H9 (cell line): ENCODE results near the gene EEF1A2. TPM values are rescaled to one million over a fixed set of nuclear protein-coding genes. Genes with fewer than 3 reads are reported as not detected.

Experiments used
- DNase-seq: peaks from one replicate; pipeline ENCODE4 v3.0.0-alpha.2; 2017
- H2AFZ ChIP-seq: one replicate; pipeline ENCODE4 v1.6.1; 2013; ENCODE audit warnings: mild to moderate bottlenecking, low read length, control low read depth, moderate library complexity
- H2AK5ac ChIP-seq: 2 replicates; pipeline ENCODE4 v1.6.1; 2013; ENCODE audit warnings: low read length, control low read depth, mixed read lengths; ENCODE audit not compliant: insufficient read length
- H2BK120ac ChIP-seq: one replicate; pipeline ENCODE4 v1.6.1; 2013; ENCODE audit warnings: low read depth, mild to moderate bottlenecking, low read length, control low read depth, inconsistent platforms; ENCODE audit not compliant: poor library complexity, severe bottlenecking
- H2BK12ac ChIP-seq: 2 replicates; pipeline ENCODE4 v1.6.1; 2013; ENCODE audit warnings: low read length, control low read depth, mixed read lengths, low read depth; ENCODE audit not compliant: insufficient read length
- H2BK15ac ChIP-seq: 2 replicates; pipeline ENCODE4 v1.6.1; 2013; ENCODE audit warnings: low read depth, low read length, control low read depth
- H2BK20ac ChIP-seq: one replicate; pipeline ENCODE4 v1.6.1; 2013; ENCODE audit warnings: low read depth, mild to moderate bottlenecking, low read length, control low read depth, inconsistent platforms; ENCODE audit not compliant: poor library complexity, severe bottlenecking
- H2BK5ac ChIP-seq: 2 replicates; pipeline ENCODE4 v1.6.1; 2013; ENCODE audit warnings: low read length, control low read depth, mixed read lengths; ENCODE audit not compliant: insufficient read length
- H3K14ac ChIP-seq: 2 replicates; pipeline ENCODE4 v1.6.1; 2013; ENCODE audit warnings: low read length, control low read depth; ENCODE audit not compliant: insufficient read depth
- H3K18ac ChIP-seq: 2 replicates; pipeline ENCODE4 v1.6.1; 2013; ENCODE audit warnings: low read depth, mild to moderate bottlenecking, mixed read lengths, low read length, control low read depth; ENCODE audit not compliant: insufficient read length
- H3K23ac ChIP-seq: 2 replicates; pipeline ENCODE4 v1.6.1; 2013; ENCODE audit warnings: low read length, control low read depth, mixed read lengths, low read depth; ENCODE audit not compliant: insufficient read length
- H3K23me2 ChIP-seq: 2 replicates; pipeline ENCODE4 v1.6.1; 2013; ENCODE audit warnings: low read depth, mild to moderate bottlenecking, mixed read lengths, low read length, control low read depth; ENCODE audit not compliant: insufficient read length, poor library complexity, severe bottlenecking
- H3K27ac ChIP-seq: 2 replicates; pipeline ENCODE4 v1.5.1; 2013; ENCODE audit warnings: low read length, control low read depth, mixed read lengths, low read depth; ENCODE audit not compliant: insufficient read length
- H3K27me3 ChIP-seq: 2 replicates; pipeline ENCODE4 v1.6.1; 2013; ENCODE audit warnings: low read length, control low read depth, inconsistent platforms; ENCODE audit not compliant: insufficient read depth
- H3K4ac ChIP-seq: 2 replicates; pipeline ENCODE4 v1.6.1; 2013; ENCODE audit warnings: low read depth, mild to moderate bottlenecking, control low read depth, inconsistent platforms, low read length, moderate library complexity
- H3K4me1 ChIP-seq: 2 replicates; pipeline ENCODE4 v1.6.1; 2013; ENCODE audit warnings: low read length, control low read depth, inconsistent platforms; ENCODE audit not compliant: insufficient read depth
- H3K4me2 ChIP-seq: 2 replicates; pipeline ENCODE4 v1.6.1; 2013; ENCODE audit warnings: low read length, control low read depth, mixed read lengths; ENCODE audit not compliant: insufficient read length, insufficient read depth
- H3K56ac ChIP-seq: 2 replicates; pipeline ENCODE4 v1.6.1; 2013; ENCODE audit warnings: low read depth, mild to moderate bottlenecking, mixed read lengths, low read length, control low read depth; ENCODE audit not compliant: insufficient read length
- H3K79me1 ChIP-seq: 2 replicates; pipeline ENCODE4 v1.6.1; 2013; ENCODE audit warnings: low read depth, mild to moderate bottlenecking, moderate library complexity, low read length, control low read depth, inconsistent platforms; ENCODE audit not compliant: insufficient read depth, poor library complexity, severe bottlenecking
- H3K79me2 ChIP-seq: 2 replicates; pipeline ENCODE4 v1.6.1; 2013; ENCODE audit warnings: low read length, control low read depth, inconsistent platforms; ENCODE audit not compliant: insufficient read depth
- H3K9ac ChIP-seq: 2 replicates; pipeline ENCODE4 v1.6.1; 2013; ENCODE audit warnings: low read length, control low read depth, mixed read lengths; ENCODE audit not compliant: insufficient read length; ENCODE audit errors: extremely low read depth
- H3K9me3 ChIP-seq: one replicate; pipeline ENCODE4 v1.6.1; 2013; ENCODE audit warnings: low read depth, low read length, inconsistent platforms; ENCODE audit not compliant: control insufficient read depth
- H3T11ph ChIP-seq: one replicate; pipeline ENCODE4 v1.6.1; 2013; ENCODE audit warnings: mild to moderate bottlenecking, low read length, control low read depth, inconsistent platforms
- H4K20me1 ChIP-seq: one replicate; pipeline ENCODE4 v1.6.1; 2013; ENCODE audit not compliant: control insufficient read depth, insufficient read length, insufficient read depth
- H4K5ac ChIP-seq: 2 replicates; pipeline ENCODE4 v1.6.1; 2013; ENCODE audit warnings: low read depth, mild to moderate bottlenecking, mixed read lengths, low read length, control low read depth; ENCODE audit not compliant: insufficient read length
- H4K8ac ChIP-seq: replicated peaks from 2 replicates; pipeline ENCODE4 v1.6.1; 2013; ENCODE audit warnings: low read length, control low read depth, mixed read lengths, low read depth; ENCODE audit not compliant: insufficient read length
- H4K91ac ChIP-seq: 2 replicates; pipeline ENCODE4 v1.6.1; 2013; ENCODE audit warnings: low read depth, mild to moderate bottlenecking, moderate library complexity, mixed read lengths, low read length, control low read depth; ENCODE audit not compliant: insufficient read length
- H3K27ac Mint-ChIP-seq, 3 experiments: 2 replicates in 2 of 3; 3 replicates in 1 of 3; pipeline ENCODE4 v1.8.0; 2020 to 2021; ENCODE audit warnings: mixed read lengths in 3 of 3, mild to moderate bottlenecking in 1 of 3, moderate library complexity in 1 of 3
- H3K27me3 Mint-ChIP-seq: 2 replicates; pipeline ENCODE4 v1.8.0; 2021; ENCODE audit warnings: low read depth, mild to moderate bottlenecking, moderate library complexity, mixed read lengths
- H3K36me3 Mint-ChIP-seq, 3 experiments: 2 replicates in 2 of 3; 3 replicates in 1 of 3; pipeline ENCODE4 v1.8.0; 2020 to 2021; ENCODE audit warnings: low read depth in 3 of 3, mixed read lengths in 3 of 3; ENCODE audit not compliant: insufficient read depth in 1 of 3
- H3K4me1 Mint-ChIP-seq, 2 experiments: 2 replicates each; pipeline ENCODE4 v1.8.0; 2020; ENCODE audit warnings: mixed read lengths in 2 of 2
- H3K4me3 Mint-ChIP-seq, 2 experiments: 2 replicates in 1 of 2; 3 replicates in 1 of 2; pipeline ENCODE4 v1.8.0; 2020 to 2021; ENCODE audit warnings: mild to moderate bottlenecking in 2 of 2, mixed read lengths in 2 of 2, moderate library complexity in 1 of 2
- H3K9me3 Mint-ChIP-seq, 2 experiments: 2 replicates in 1 of 2; 3 replicates in 1 of 2; pipeline ENCODE4 v1.8.0; 2020; ENCODE audit warnings: mild to moderate bottlenecking in 2 of 2, mixed read lengths in 2 of 2, moderate library complexity in 1 of 2
- WGBS: extraction: QIAGEN DNeasy Blood & Tissue Kit; methylation state at CpG from one replicate; pipeline ENCODE4 v1.1.7; 2013; ENCODE audit warnings: missing lambda C conversion rate, low lambda C conversion rate, mixed read lengths; ENCODE audit not compliant: insufficient read length; ENCODE audit errors: extremely low coverage; 5-methylcytosine and 5-hydroxymethylcytosine counted together
- total RNA-seq: library from RNA; stranded (reverse); gene quantifications from 2 replicates; pipeline ENCODE4 v1.2.1, GENCODE V29; 2021
- TF ChIP-seq, protein P1 (sequence below): fragments of 200-600 bp; sonication (generic); conservative IDR thresholded peaks from 3 replicates; pipeline ENCODE4 v1.8.0; 2021; ENCODE audit warnings: antibody characterized with exemption, mild to moderate bottlenecking

Gene EEF1A2
- total RNA-seq, 1 experiment from 2014 or later, result 27.4 TPM

DNA sequence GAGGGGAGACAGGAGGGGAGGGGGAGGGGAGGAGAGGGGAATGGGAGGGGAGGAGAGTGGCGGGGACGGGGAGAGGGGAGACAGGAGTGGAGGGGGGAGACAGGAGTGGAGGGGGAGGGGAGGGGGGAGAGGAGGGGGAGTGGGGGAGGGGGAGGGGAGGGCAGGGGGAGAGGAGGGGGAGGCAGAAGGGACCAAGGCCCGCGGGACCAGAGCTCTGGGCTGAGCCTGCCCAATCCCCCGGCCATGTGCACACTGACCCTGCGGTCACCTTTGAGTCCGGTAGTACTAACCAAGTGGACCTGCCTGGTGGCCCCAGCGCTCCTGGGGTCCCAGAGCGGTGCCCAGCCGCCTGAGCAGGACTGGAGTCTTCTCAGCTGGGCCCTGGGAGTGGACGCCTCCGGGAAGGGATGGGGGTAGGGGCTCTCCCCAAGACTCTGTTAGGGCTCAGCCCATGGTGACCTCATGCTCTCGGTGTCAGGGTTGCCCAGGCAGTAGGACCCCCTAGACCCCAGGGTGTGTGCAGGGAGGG, 26.0 kb downstream of the EEF1A2 start:
- Histone ChIP-seq H4K91ac (no peak overlapping the region), H3K56ac (no peak overlapping the region), H4K5ac (no peak overlapping the region), H2BK120ac (no peak overlapping the region), H3K23me2 (no peaks in the 10 kb centered on the region), H2BK12ac (no peak overlapping the region), H4K20me1 (no peaks in the 10 kb centered on the region), H2AFZ (no peak overlapping the region), H2BK15ac (no peak overlapping the region), H3T11ph (no peak overlapping the region), H3K79me1 (no peaks in the 10 kb centered on the region), H3K4me1 (no peaks in the 10 kb centered on the region), H3K4me2 (no peak overlapping the region), H3K18ac (no peak overlapping the region), H2BK20ac (no peak overlapping the region), H3K23ac (no peak overlapping the region), H4K8ac (no peak overlapping the region), H2BK5ac (no peak overlapping the region), H3K4ac (no peak overlapping the region), H3K14ac (no peak overlapping the region), H3K9me3 (no peaks in the 10 kb centered on the region), H3K9ac (no peak overlapping the region), H2AK5ac (no peak overlapping the region), H3K79me2 (peaks cover 6% of the 10 kb centered on the region; the same call in 1 of the 2 replicates), H3K27me3 (no peaks in the 10 kb centered on the region), H3K27ac (no peak overlapping the region)
- WGBS, result no CpG with 5 or more reads among the region's 13 CpGs
- H3K27me3 Mint-ChIP-seq, result peaks cover 37% of the 10 kb centered on the region
- no peak overlapping the region for H3K27ac Mint-ChIP-seq
- no peaks in the 10 kb centered on the region for H3K36me3 Mint-ChIP-seq
- DNase-seq, result no peak
- H3K4me1 Mint-ChIP-seq, result peaks cover 24 to 37% of the 10 kb centered on the region in 2 experiments
- no peak overlapping the region; a peak in 1 of 5 replicates for H3K4me3 Mint-ChIP-seq
- TF ChIP-seq, protein P1, sequence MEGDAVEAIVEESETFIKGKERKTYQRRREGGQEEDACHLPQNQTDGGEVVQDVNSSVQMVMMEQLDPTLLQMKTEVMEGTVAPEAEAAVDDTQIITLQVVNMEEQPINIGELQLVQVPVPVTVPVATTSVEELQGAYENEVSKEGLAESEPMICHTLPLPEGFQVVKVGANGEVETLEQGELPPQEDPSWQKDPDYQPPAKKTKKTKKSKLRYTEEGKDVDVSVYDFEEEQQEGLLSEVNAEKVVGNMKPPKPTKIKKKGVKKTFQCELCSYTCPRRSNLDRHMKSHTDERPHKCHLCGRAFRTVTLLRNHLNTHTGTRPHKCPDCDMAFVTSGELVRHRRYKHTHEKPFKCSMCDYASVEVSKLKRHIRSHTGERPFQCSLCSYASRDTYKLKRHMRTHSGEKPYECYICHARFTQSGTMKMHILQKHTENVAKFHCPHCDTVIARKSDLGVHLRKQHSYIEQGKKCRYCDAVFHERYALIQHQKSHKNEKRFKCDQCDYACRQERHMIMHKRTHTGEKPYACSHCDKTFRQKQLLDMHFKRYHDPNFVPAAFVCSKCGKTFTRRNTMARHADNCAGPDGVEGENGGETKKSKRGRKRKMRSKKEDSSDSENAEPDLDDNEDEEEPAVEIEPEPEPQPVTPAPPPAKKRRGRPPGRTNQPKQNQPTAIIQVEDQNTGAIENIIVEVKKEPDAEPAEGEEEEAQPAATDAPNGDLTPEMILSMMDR, result no peak
- H3K9me3 Mint-ChIP-seq, result no peaks in the 10 kb centered on the region; a peak in 1 of 5 replicates
